NCI-H748 (cell line): Measurements from ENCODE around the gene MYL6B.

Experiments used
- DNase-seq: peaks from one replicate; lab custom pipeline; 2025; ENCODE audit not compliant: unreplicated experiment; lab: John Stamatoyannopoulos, UW

MYL6B gene

DNA sequence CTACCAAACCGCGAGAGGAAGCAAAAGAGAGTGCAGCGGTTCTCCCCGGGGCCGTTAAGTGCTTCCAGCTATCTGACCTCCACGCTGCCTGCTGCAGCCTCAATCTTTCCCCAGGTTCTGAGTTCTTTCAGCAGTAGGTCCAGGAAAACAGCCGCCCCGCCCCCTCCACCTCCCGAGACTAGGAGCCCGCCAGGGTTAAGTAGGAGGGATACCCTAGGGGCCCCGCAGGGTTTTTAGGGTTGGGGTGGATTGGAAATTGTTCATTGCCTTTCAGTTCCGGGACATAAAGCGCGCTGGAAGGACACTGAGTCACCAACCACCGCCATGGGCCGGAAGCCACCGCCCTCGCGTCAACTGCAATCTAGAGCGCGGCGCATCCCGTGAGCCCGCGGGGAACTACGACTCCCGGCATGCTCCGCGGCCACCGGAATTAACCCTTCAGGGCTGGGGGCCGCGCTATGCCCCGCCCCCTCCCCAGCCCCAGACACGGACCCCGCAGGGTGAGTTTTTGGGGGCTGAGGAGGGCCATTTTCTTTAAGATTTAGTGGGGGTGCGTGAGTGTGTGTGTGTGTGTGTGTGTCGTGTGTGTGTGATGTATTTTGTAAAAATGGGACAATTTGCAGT is at the start of gene MYL6B:
TSS of gene MYL6B (plus strand) at position 456 of the 624 bp plus-strand sequence. CDS start 1,332 bp downstream, outside the sequence.
- DNase-seq = peak; percentile 92

DNA sequence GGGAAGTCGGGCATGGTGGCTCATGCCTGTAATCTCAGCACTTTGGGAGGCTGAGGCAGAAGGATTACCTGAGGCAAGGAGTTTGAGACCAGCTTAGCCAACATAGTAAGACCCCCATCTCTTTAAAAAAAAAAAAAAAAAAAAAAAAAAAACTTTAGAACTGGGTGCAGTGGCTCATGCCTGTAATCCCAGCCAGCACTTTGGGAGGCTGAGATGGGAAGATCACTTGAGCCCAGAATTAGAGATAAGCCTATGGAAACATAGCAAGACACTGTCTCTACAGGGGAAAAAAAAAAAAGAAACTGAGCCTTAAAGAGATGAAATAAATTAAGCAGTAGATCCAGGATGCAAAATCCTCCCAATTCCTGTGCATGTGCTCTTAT is 49.7 kb upstream of the MYL6B start:
- no peak for DNase-seq

DNA sequence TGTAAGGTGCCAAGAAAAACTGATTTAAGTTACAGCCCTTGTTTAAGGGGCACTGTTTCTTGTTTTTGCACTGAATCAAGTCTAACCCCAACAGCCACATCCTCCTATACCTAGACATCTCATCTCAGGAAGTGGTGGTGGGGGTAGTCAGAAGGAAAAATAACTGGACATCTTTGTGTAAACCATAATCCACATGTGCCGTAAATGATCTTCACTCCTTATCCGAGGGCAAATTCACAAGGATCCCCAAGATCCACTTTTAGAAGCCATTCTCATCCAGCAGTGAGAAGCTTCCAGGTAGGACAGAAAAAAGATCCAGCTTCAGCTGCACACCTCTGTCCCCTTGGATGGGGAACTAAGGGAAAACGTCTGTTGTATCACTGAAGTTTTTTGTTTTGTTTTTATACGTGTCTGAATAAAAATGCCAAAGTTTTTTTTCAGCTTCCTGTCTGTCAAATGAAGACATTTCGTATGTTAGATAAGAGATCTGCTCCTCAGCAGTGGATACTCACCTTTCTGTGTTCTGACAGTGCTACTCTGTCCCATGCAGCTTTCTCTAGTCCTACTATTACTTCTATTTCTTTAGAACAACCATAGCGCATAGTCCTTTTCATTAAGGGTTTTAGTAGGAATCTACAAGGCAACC is 49.2 kb upstream of the MYL6B start:
- no peak for DNase-seq

DNA sequence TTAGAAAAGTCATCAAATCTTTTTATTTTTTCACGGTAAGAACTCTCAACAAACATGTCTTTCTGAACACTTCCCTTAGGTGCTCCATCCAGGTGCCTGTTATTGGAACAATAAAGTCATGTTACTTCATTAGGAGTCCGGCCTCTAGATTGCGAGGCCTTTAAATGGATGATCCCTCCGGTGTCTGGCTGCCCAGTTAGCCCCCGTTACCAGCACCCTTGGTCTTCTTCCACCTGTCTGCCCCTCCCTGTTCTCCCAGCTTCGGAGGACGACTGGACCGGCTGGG is 48.6 kb upstream of the MYL6B start:
- no peak for DNase-seq

DNA sequence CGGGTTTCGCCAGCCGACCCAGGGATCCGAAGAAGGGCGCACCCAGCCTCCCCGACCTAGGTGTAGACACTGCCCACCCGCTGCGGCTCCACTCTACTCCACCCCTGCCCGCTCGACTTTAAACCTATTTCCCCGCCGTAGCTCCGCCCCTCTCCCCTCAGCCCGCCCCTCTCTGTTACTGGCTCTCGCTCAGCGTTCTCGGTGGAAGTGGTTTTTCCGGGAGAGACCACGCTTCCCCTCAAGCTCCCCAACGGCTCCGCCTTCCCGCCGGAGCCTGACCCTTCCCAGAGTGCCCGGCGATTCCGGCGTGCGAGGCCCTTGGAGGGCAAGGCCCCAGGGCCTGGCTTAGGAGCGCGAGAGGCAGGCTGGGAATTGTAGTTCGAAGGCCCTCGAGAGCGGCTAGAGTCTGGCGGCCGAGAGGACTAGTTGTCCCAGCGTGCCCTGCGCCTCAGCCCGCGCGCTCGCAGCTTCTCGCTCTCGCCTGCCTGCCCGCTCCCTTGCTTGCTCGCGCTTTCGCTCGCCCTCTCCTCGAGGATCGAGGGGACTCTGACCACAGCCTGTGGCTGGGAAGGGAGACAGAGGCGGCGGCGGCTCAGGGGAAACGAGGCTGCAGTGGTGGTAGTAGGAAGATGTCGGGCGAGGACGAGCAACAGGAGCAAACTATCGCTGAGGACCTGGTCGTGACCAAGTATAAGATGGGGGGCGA is 48.1 kb upstream of the MYL6B start, which contains the start of gene PA2G4:
TSS of gene PA2G4 (plus strand) at position 451 of the 706 bp plus-strand sequence. CDS start at position 630, 179 bp downstream.
- peak; percentile 100 for DNase-seq

DNA sequence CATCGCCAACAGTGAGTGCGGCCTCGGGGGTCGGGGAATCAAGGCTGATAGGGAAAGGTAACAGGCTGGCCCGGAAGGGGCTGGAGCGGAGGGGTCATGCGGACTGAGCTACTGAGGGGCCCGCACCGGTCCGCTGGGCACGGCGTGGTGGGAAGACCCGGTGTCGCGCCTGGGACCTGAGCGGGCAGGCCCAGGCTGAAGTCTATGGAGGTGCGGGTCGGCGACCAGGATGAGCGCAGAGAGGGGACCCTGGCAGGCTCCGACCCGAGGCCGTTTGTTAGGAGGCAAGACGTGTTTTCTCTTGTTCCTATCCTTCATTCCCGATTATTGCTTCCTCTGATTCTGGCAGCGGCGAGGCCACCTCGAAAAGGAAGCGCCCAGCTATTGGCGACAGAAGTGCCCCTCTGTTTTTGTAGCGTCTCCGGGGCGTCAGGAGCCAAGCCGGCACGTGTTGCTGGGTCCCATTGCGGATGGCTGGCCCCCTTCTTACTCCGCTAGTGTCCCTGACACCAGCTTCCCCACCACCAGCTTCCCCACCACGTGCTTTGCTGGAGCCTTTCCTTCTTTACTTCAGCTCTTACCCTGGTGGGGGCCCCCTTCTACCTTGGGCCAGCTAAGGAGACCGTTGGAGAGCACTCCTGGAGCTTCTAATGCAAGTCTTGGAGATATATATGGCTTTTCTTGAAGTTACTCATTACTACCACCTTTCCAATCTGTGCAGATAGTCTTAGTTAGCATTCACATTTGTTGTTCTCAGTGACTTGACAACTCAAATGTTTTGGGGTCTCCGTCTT is 47.4 kb upstream of the MYL6B start:
- DNase-seq = peak; percentile 33

DNA sequence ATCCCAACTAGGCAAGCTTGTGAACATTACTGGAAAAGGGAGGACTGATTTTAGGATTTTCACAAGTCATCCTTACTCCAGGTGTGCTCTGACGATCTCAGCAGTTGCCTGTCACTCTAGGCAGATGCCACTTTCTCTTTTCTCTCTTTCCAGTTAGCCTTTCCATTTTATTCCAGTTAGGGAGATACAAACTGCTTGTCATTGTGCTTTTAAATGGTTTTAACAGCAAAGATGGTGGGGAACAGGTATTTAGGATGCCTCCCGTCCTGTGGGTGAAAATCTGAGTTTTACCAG is 46.8 kb upstream of the MYL6B start:
- DNase-seq = no peak

DNA sequence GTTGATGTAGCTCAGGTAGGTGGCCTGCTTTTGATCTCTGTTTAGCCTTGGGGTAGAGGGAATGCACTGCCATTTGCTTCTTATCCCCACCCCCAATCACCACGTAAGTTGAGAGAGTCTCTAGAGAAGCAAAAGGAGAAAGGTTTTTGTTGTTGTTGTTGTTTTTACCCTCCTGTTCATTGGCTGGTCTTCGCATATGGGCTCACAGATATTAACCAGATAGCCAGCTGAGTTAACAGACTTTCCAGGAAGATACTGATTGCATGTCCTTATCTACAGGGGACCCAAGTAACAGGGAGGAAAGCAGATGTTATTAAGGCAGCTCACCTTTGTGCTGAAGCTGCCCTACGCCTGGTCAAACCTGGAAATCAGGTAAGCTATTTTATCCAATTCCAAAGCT is 45.1 kb upstream of the MYL6B start:
- no peak for DNase-seq

DNA sequence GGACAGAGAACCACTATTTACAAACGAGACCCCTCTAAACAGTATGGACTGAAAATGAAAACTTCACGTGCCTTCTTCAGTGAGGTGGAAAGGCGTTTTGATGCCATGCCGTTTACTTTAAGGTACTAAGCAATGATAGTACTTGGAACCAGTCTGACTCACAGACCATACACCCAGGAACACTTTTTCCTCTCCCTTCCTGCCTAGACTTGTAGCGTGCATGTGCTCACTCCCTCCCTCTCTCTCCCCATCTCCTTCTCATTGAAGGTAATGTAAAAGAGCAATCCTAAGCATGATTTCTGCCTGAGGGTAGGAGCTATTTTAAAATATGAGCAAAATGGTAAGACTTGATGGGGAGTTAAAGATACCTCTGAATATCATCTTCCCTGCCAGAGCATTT is 41.8 kb upstream of the MYL6B start:
- DNase-seq = no peak

DNA sequence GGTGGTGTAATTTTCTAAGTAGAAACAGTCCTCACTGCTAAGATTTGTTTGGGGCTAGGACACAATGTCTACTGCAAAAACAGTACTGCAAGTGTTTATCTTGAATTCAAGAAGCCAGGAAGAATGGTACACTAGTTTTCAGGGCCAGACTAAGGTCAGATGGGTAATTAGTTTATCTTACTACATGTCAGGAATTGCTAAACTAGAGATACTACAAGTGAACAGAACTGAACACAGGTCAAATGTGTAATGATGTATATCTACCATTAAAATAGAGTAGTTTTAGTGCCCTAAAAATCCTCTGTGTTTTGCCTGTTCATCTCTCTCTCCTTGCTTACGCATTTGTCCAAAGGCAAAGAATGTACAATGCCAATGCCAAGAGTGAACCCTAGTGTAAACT is 38.3 kb upstream of the MYL6B start:
- no peak for DNase-seq

DNA sequence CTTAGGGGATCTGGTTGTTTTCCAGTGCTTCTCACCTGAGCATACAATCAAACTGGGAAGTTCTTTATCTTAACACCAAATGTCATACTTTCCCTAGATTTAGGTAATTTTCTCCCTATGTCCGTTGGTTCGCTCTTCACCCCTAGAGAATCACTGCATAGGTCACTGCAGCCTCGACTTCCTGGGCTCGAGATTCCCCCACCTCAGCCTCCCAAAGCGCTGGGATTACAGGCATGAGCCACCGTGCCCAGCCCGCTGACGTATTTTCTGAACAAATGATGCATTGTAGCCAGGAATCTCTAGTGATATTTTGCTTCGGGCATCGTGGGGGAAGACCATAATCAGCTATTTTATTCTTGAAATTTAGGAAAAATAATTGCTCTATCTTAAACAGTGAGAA is 37.1 kb upstream of the MYL6B start:
- DNase-seq = peak; percentile 40

DNA sequence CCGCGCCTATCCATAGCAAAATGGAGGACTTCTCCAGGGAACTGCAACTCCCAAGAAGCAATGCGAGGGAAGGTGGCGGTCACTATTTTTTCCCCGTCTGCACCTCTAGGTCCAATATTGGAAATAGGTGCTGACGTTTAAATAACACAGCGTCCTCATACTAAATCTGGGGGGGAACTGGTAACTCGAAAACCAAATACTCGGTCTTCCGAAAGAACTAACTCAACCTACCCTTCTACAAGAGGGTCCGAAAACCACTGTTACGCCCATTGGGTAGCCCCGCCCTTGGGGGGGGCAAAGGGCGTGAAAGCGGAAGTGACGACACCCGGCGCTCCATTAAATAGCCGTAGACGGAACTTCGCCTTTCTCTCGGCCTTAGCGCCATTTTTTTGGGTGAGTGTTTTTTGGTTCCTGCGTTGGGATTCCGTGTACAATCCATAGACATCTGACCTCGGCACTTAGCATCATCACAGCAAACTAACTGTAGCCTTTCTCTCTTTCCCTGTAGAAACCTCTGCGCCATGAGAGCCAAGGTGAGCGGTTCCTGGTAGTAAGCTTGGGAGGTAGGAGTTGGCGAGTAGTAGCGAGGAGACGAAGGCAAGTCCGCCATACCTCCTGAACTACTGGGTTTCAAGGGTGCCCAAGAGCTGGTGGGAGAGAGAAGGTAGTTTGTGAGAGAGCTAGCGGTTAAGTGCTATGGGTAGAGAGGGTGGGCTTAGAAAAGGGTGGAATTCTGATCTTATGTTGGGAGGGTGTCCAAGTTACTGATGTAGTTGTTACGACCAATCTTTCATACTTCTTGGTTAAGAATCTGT is 35.9 kb upstream of the MYL6B start, which contains the start of gene RPL41:
TSS of gene RPL41 (plus strand) at position 367 of the 815 bp plus-strand sequence.
- DNase-seq = peak; percentile 94

DNA sequence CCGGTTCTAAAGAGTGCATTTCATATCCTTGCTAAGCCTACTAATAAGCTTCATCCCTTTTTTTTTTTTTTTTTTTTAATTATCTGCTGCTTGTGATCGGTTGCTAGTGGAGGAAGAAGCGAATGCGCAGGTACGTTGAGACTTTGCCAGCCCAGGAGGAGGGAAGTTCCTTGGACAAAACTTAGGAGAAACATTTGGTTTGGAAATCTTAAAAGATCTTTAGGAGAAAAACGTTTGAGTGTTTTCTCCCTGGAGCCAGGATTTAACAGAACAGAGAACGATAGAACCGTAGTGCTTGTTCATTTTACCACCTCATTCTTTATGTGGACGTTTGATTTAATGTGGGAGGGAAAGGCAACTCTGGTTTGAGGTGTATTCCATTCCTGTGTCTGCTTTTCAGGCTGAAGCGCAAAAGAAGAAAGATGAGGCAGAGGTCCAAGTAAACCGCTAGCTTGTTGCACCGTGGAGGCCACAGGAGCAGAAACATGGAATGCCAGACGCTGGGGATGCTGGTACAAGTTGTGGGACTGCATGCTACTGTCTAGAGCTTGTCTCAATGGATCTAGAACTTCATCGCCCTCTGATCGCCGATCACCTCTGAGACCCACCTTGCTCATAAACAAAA is 35.2 kb upstream of the MYL6B start:
- DNase-seq = peak; percentile 40

DNA sequence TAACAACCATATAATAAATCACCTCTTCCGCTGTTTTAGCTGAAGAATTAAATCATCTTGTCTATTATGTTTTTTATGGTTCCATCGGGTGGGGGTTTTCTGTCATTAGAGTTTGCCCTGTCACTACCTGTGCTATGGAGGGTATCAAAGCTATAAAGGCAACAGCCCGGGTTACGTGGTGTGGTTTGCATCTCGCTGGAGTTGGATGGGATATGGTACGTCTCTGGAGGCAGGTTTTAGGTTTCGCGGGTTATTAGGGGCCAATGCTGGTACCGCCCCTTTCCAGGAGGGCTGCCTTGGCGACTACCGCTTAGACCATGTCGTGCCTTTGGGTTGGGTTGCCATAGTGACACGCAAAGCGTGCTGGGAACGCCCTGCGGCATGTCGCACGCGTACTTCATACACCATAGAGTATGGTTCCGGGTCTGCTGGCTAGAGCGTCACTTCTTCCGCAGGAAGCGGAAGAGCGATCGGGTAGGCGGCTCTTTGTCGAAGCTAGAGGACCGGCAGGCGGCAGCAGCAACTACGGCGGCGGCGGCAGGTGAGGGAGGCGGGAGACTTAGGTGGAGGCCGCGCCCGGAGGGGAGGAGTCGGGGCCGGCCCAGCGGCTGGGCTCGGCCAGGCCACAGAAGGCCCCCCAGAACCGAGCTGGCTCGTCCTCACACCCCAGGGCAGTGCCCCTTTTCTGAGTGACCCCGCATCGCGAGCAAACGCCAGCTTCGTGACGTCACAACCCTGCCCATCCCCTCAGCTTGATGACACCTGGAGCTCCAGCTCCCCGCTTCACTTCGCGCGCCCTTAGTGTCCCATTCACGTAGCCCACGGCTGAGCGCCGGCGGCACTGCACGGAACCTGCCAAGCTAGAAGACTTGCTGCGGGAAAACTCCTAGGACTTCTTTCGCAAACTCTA is 34.4 kb upstream of the MYL6B start, which contains the start of gene ZC3H10:
TSS of gene ZC3H10 (plus strand) at position 489 of the 910 bp plus-strand sequence. CDS start 2,297 bp downstream, outside the sequence.
- peak; percentile 100 for DNase-seq

DNA sequence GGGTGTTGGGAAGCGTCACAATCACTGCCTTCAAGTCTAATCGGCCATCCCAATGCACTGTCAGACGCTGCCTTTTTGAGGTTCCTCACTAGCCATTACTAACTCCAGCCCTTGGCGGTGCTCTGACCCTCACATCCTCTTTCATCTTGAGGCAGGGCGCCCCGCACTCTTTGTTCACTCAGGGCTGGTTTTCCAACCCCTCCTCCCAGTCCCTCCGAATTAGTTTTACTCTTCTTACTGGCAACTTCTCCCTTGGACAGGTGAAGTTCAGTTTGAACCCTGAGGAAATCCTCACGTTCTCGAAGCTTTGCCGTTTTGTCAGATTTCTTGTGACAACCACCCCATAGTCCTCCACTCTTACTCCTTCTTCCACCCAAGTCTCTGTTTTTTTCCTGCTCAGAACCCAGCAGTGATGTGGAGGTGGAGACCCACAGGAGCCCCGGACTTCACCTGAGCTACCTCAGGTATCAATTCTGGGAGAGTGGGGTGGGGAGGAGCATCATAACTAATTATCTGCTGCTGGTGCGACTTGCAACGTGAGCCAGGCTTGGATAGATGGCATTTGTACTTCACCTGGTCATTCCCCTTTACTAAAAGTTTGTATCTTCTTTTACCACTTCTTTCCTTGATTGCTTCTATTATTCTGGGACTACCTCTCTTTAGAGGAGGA is 33.6 kb upstream of the MYL6B start:
- DNase-seq = no peak

DNA sequence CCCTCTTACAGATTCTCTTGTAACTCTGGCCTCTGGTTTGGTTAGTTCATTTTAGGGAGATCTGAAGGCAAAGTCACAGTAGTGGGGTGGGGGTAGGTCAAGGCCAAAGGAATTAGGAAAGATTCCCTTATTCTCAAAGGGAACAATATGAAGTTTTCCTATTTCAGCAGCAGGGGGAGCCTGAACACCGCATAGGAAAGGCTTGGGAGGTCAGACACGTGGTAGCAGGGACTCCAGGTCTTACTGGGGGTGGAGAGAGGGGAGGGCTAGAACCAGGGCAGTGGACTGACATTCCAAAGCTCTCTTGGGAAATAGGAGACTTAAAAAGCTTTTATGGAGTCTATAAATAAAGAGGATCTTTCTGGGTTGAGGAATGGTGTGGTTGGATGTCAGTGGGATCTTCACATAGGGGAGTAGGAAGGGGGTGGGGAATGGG is 33.0 kb upstream of the MYL6B start:
- DNase-seq = peak; percentile 80

DNA sequence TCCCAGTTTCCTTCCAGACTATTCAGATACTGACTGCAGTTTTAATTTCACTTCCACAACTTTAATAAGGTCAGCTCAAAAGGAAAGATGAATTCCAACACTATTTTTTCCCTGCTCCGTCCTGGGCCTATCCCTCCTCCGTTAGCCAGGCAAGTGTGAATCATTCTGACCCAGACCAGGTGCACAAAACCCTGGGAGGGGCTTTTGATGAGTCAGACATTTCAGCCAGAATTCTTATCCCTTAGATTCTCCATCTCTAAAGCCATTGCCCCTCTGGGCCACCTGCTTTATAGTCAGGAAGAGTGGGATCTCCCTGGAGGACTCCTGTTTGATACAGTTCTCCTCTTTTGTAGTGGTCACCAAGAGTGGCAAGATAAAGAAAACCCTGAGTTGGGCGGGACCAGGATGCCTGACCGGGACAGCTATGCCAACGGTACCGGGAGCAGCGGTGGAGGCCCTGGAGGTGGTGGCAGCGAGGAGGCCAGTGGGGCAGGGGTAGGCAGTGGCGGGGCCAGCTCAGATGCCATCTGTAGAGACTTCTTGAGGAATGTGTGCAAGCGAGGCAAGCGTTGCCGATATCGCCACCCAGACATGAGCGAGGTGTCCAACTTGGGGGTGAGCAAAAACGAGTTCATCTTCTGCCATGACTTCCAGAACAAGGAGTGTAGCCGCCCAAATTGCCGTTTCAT is 32.1 kb upstream of the MYL6B start:
- DNase-seq = no peak
